ENCODE measurements around the gene MAGEA8.
"Not testable (repeated sequence)": the region's sequence is repeated elsewhere in the genome, so short reads cannot be mapped to it uniquely, and the experiment has no call there.

Gene MAGEA8

GRCh38 chrX:149877636-149878035, 3.3 kb upstream of the MAGEA8 start:
- Histone ChIP-seq H2BK12ac (ENCODE audit: low read length) (no peak overlapping the region), H3K4me3 (ENCODE audit: low read length in 2 of 2) (no peak overlapping the region), H3K27ac (replicated peaks; ENCODE audit: low read length) (no peak overlapping the region), H3K14ac (ENCODE audit: low read length) (no peak overlapping the region), H3K4me2 (ENCODE audit: insufficient read depth, low read length, poor library complexity, severe bottlenecking) (no peak overlapping the region), H2BK120ac (ENCODE audit: low read depth, low read length) (no peak overlapping the region), H3K4ac (ENCODE audit: low read length) (no peak overlapping the region), H3K27me3 (ENCODE audit: control insufficient read depth in 3 of 3, insufficient read depth in 3 of 3, low read depth in 1 of 3, low read length in 3 of 3) (no peaks in the 10 kb centered on the region), H3K9me3 (replicated peaks in 1 of 2; ENCODE audit: control insufficient read depth in 2 of 2, insufficient read depth in 1 of 2, low read depth in 1 of 2, low read length in 2 of 2) (no peaks in the 10 kb centered on the region), H2AFZ (ENCODE audit: low read length) (no peak overlapping the region), H2BK15ac (ENCODE audit: low read length) (no peak overlapping the region), H2BK5ac (ENCODE audit: low read length) (no peak overlapping the region), H3K18ac (ENCODE audit: low read length) (no peak overlapping the region), H3K36me3 (replicated peaks in 1 of 2; ENCODE audit: control insufficient read depth in 2 of 2, insufficient read depth in 2 of 2, low read length in 2 of 2) (no peaks in the 10 kb centered on the region), H4K91ac (ENCODE audit: low read depth, low read length, poor library complexity) (no peak overlapping the region), H2AK5ac (ENCODE audit: low read depth, low read length) (no peak overlapping the region), H3K4me1 (ENCODE audit: control insufficient read depth in 2 of 2, insufficient read depth in 1 of 2, low read depth in 1 of 2, low read length in 2 of 2) (no peaks in the 10 kb centered on the region), H4K8ac (ENCODE audit: low read depth, low read length) (no peak overlapping the region), H3K9ac (ENCODE audit: low read depth, low read length, poor library complexity) (no peak overlapping the region), H3K79me1 (ENCODE audit: low read depth, low read length) (no peaks in the 10 kb centered on the region), H3K23ac (ENCODE audit: low read depth, low read length, poor library complexity) (no peak overlapping the region)
- no CpG with 5 or more reads among the region's 4 CpGs for WGBS, 2 donors (ENCODE audit: extremely low coverage in 2 of 2, insufficient read length in 2 of 2, insufficient replicate concordance in 1 of 2)
- no peak for DNase-seq (ENCODE audit: low spot score)

DNA sequence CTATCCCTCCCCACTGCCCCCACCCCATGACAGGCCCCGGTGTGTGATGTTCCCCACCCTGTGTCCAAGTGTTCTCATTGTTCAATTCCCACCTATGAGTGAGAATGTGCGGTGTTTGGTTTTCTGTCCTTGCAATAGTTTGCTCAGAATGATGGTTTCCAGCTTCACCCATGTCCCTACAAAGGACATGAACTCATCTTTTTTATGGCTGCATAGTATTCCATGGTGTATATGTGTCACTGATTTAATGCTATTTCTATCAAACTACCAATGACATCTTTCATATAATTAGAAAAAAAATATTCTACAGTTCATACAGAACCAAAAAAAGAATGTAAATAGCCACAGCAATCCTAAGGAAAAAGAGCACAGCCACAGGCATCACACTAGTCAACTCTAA, 9.8 kb downstream of the MAGEA8 start:
- not testable (repeated sequence) for H3K4me3 ChIP-seq (ENCODE audit: low read length in 2 of 2); H3K79me1 ChIP-seq (ENCODE audit: low read depth, low read length); H2BK120ac ChIP-seq (ENCODE audit: low read depth, low read length); H3K4me2 ChIP-seq (ENCODE audit: insufficient read depth, low read length, poor library complexity, severe bottlenecking); H2AFZ ChIP-seq (ENCODE audit: low read length); DNase-seq (ENCODE audit: low spot score); H3K9ac ChIP-seq (ENCODE audit: low read depth, low read length, poor library complexity); H3K23ac ChIP-seq (ENCODE audit: low read depth, low read length, poor library complexity); H3K9me3 ChIP-seq (replicated peaks in 1 of 2; ENCODE audit: control insufficient read depth in 2 of 2, insufficient read depth in 1 of 2, low read depth in 1 of 2, low read length in 2 of 2); H2BK12ac ChIP-seq (ENCODE audit: low read length); H3K27ac ChIP-seq (replicated peaks; ENCODE audit: low read length); H2AK5ac ChIP-seq (ENCODE audit: low read depth, low read length); H2BK15ac ChIP-seq (ENCODE audit: low read length); H3K4me1 ChIP-seq (ENCODE audit: control insufficient read depth in 2 of 2, insufficient read depth in 1 of 2, low read depth in 1 of 2, low read length in 2 of 2); H2BK5ac ChIP-seq (ENCODE audit: low read length); H4K91ac ChIP-seq (ENCODE audit: low read depth, low read length, poor library complexity); H3K36me3 ChIP-seq (replicated peaks in 1 of 2; ENCODE audit: control insufficient read depth in 2 of 2, insufficient read depth in 2 of 2, low read length in 2 of 2); H3K4ac ChIP-seq (ENCODE audit: low read length); H3K18ac ChIP-seq (ENCODE audit: low read length); H3K27me3 ChIP-seq (ENCODE audit: control insufficient read depth in 3 of 3, insufficient read depth in 3 of 3, low read depth in 1 of 3, low read length in 3 of 3); H3K14ac ChIP-seq (ENCODE audit: low read length); H4K8ac ChIP-seq (ENCODE audit: low read depth, low read length)
- WGBS, 2 donors (ENCODE audit: extremely low coverage in 2 of 2, insufficient read length in 2 of 2, insufficient replicate concordance in 1 of 2) = no CpG with 5 or more reads among the region's 2 CpGs

- H3K9me3 ChIP-seq (replicated peaks in 1 of 2; ENCODE audit: control insufficient read depth in 2 of 2, insufficient read depth in 1 of 2, low read depth in 1 of 2, low read length in 2 of 2) = no peaks in the 10 kb centered on the region
- no CpG with 5 or more reads among the region's 1 CpG for WGBS, 2 donors (ENCODE audit: extremely low coverage in 2 of 2, insufficient read length in 2 of 2, insufficient replicate concordance in 1 of 2)
- H3K27me3 ChIP-seq (ENCODE audit: control insufficient read depth in 3 of 3, insufficient read depth in 3 of 3, low read depth in 1 of 3, low read length in 3 of 3) = no peaks in the 10 kb centered on the region
- H2BK120ac ChIP-seq (ENCODE audit: low read depth, low read length) = no peak overlapping the region
- no peaks in the 10 kb centered on the region for H3K79me1 ChIP-seq (ENCODE audit: low read depth, low read length)
- no peak overlapping the region for H3K14ac ChIP-seq (ENCODE audit: low read length)
- no peak overlapping the region for H3K18ac ChIP-seq (ENCODE audit: low read length)
- H4K8ac ChIP-seq (ENCODE audit: low read depth, low read length) = no peak overlapping the region
- no peak overlapping the region for H4K91ac ChIP-seq (ENCODE audit: low read depth, low read length, poor library complexity)
- H3K4me2 ChIP-seq (ENCODE audit: insufficient read depth, low read length, poor library complexity, severe bottlenecking) = no peak overlapping the region
- H3K4me3 ChIP-seq (ENCODE audit: low read length in 2 of 2) = no peak overlapping the region
- H2AFZ ChIP-seq (ENCODE audit: low read length) = no peak overlapping the region
- no peak overlapping the region for H2BK5ac ChIP-seq (ENCODE audit: low read length)
- no peak overlapping the region for H3K4ac ChIP-seq (ENCODE audit: low read length)
- H3K9ac ChIP-seq (ENCODE audit: low read depth, low read length, poor library complexity) = no peak overlapping the region
- DNase-seq (ENCODE audit: low spot score) = no peak
- H2AK5ac ChIP-seq (ENCODE audit: low read depth, low read length) = no peak overlapping the region
- H3K4me1 ChIP-seq (ENCODE audit: control insufficient read depth in 2 of 2, insufficient read depth in 1 of 2, low read depth in 1 of 2, low read length in 2 of 2) = no peaks in the 10 kb centered on the region
- no peak overlapping the region for H2BK15ac ChIP-seq (ENCODE audit: low read length)
- no peaks in the 10 kb centered on the region for H3K36me3 ChIP-seq (replicated peaks in 1 of 2; ENCODE audit: control insufficient read depth in 2 of 2, insufficient read depth in 2 of 2, low read length in 2 of 2)
- H3K27ac ChIP-seq (replicated peaks; ENCODE audit: low read length) = no peak overlapping the region
- H3K23ac ChIP-seq (ENCODE audit: low read depth, low read length, poor library complexity) = no peak overlapping the region
- no peak overlapping the region for H2BK12ac ChIP-seq (ENCODE audit: low read length)
These were observed 17.6 kb downstream of the MAGEA8 start for GRCh38 chrX:149898554-149898953.

DNA sequence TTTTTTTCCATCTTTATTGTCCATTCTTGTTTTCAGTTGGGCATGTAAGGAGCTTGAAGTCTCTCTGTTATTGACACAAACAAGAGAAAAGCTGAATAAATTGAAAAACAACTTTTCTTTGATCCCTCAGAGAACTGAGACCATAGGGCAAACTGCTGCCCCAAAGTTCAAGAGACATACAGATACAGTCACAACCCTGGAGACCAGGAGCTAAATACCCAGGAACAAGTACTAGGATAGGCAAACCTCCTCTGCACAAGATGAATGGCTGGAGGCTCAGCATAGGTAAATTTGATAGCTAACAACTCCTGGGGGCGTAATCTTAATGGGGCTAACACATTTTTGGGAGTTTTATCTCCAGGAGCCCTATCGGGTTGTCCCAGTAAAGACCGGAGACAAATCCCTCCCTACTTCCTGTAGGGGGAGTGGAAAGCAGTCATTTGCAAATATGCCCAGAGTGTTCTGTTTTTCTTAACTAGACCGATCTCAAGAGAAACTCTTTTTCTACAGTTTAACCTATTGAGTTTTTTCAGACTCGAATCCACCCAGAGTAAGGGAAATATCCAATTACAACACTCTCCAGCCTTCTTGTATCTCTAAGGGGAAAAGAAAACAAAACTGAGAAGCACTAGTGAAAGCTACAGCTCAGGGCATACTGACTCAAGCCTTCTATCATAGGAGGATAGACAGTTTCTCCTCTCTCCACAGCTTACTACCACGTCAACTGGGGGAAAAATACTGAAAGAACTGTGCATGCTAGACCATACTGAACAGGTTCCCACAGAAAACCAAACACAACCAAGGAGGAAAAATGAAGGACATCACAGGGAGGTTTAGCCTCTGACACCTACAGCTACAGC, 23.1 kb downstream of the MAGEA8 start:
- H4K8ac ChIP-seq (ENCODE audit: low read depth, low read length) = no peak overlapping the region
- no peak overlapping the region for H3K4me2 ChIP-seq (ENCODE audit: insufficient read depth, low read length, poor library complexity, severe bottlenecking)
- no peak overlapping the region for H3K27ac ChIP-seq (replicated peaks; ENCODE audit: low read length)
- H3K36me3 ChIP-seq (replicated peaks in 1 of 2; ENCODE audit: control insufficient read depth in 2 of 2, insufficient read depth in 2 of 2, low read length in 2 of 2) = no peaks in the 10 kb centered on the region
- H3K23ac ChIP-seq (ENCODE audit: low read depth, low read length, poor library complexity) = no peak overlapping the region
- H3K27me3 ChIP-seq (ENCODE audit: control insufficient read depth in 3 of 3, insufficient read depth in 3 of 3, low read depth in 1 of 3, low read length in 3 of 3) = no peaks in the 10 kb centered on the region
- no peak overlapping the region for H2BK15ac ChIP-seq (ENCODE audit: low read length)
- no peak overlapping the region for H3K14ac ChIP-seq (ENCODE audit: low read length)
- H2BK5ac ChIP-seq (ENCODE audit: low read length) = no peak overlapping the region
- H2BK12ac ChIP-seq (ENCODE audit: low read length) = no peak overlapping the region
- H3K4ac ChIP-seq (ENCODE audit: low read length) = no peak overlapping the region
- no peaks in the 10 kb centered on the region for H3K79me1 ChIP-seq (ENCODE audit: low read depth, low read length)
- DNase-seq (ENCODE audit: low spot score) = no peak
- H3K9me3 ChIP-seq (replicated peaks in 1 of 2; ENCODE audit: control insufficient read depth in 2 of 2, insufficient read depth in 1 of 2, low read depth in 1 of 2, low read length in 2 of 2) = no peaks in the 10 kb centered on the region
- H3K4me1 ChIP-seq (ENCODE audit: control insufficient read depth in 2 of 2, insufficient read depth in 1 of 2, low read depth in 1 of 2, low read length in 2 of 2) = no peaks in the 10 kb centered on the region
- no CpG with 5 or more reads among the region's 6 CpGs for WGBS, 2 donors (ENCODE audit: extremely low coverage in 2 of 2, insufficient read length in 2 of 2, insufficient replicate concordance in 1 of 2)
- H3K9ac ChIP-seq (ENCODE audit: low read depth, low read length, poor library complexity) = no peak overlapping the region
- no peak overlapping the region for H3K4me3 ChIP-seq (ENCODE audit: low read length in 2 of 2)
- H4K91ac ChIP-seq (ENCODE audit: low read depth, low read length, poor library complexity) = no peak overlapping the region
- H3K18ac ChIP-seq (ENCODE audit: low read length) = no peak overlapping the region
- no peak overlapping the region for H2BK120ac ChIP-seq (ENCODE audit: low read depth, low read length)
- H2AFZ ChIP-seq (ENCODE audit: low read length) = peak overlapping the region; percentile 52
- no peak overlapping the region for H2AK5ac ChIP-seq (ENCODE audit: low read depth, low read length)
